Central memory CD8-positive, alpha-beta T cell (primary cell): ENCODE data around the gene CAPN15.

Experiments used
- ATAC-seq: fragments of 150-1000 bp; cut with Tn5 transposase; replicated peaks from 2 replicates; pipeline ENCODE4 v1.10.0; 2022; ENCODE audit warnings: mild to moderate bottlenecking, moderate FRiP score, moderate number of reproducible peaks; ENCODE audit not compliant: poor library complexity, severe bottlenecking; ENCODE audit errors: extremely low read depth
- DNase-seq, 2 donors: peaks; one replicate each; pipeline ENCODE4 v3.0.0; 2021; ENCODE audit warnings: low spot score in 2 of 2
- H3K27ac Mint-ChIP-seq: one replicate; pipeline ENCODE4 v1.8.0; 2022; ENCODE audit warnings: low read depth, mild to moderate bottlenecking, moderate library complexity, mixed read lengths
- H3K27me3 Mint-ChIP-seq: one replicate; pipeline ENCODE4 v1.8.0; 2022; ENCODE audit warnings: mixed read lengths
- H3K36me3 Mint-ChIP-seq: one replicate; pipeline ENCODE4 v1.8.0; 2022; ENCODE audit warnings: mild to moderate bottlenecking, moderate library complexity, mixed read lengths; ENCODE audit not compliant: insufficient read depth
- H3K4me1 Mint-ChIP-seq: one replicate; pipeline ENCODE4 v1.8.0; 2022; ENCODE audit warnings: mixed read lengths
- H3K4me3 Mint-ChIP-seq: one replicate; pipeline ENCODE4 v1.8.0; 2022; ENCODE audit warnings: mild to moderate bottlenecking, moderate library complexity, mixed read lengths
- H3K9me3 Mint-ChIP-seq: one replicate; pipeline ENCODE4 v1.8.0; 2022; ENCODE audit warnings: mixed read lengths

Gene CAPN15

DNA sequence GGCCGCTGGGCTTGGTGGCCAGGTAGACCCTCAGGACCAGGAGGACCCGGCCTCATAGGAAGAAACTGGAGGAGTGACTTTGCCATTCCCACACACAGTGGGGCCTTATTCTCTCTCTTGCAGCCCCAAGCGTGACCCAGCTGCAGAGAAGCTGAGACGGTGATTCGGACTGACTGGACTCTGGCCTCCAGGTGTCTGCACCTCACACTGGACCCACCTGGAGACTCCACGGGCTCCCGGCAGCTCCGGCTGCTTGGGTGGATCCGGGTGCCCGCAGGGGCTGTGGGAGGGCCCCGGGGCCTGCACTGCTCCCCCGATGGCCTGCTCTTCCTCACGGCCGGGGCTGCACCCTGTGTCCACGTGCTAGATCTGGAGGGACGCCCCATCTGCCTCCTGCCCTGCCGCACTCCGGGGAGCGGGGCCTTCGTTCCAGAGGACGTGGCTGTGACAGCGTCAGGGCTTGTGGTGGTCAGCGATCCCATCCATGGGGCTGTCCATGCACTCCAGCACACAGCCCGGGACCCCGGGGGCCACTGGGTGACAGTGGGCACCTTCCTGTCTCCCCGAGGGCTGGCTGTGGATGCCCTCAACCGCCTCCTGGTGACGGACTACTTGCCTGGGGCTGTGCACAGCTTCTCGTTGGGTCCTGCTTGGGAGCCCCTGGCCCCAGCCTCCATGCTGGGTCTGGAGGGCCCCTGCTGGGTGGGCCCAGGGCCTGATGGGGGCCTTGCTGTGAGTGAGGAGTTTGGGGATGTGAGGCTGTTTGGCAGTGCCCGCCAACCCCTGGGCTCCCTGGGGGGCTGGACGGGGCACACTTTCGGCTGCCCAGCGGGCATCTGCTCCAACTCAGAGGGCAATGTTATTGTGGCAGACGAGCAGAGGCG is 40.1 kb downstream of the CAPN15 start:
- H3K4me1 Mint-ChIP-seq, result peaks cover 26% of the 10 kb centered on the region
- no peaks in the 10 kb centered on the region for H3K9me3 Mint-ChIP-seq
- H3K36me3 Mint-ChIP-seq, result peaks cover 15% of the 10 kb centered on the region
- peak overlapping the region; percentile 41 for H3K27ac Mint-ChIP-seq
- H3K4me3 Mint-ChIP-seq, result peak overlapping the region; percentile 56
- DNase-seq (no peak), ATAC-seq (no peak)
- H3K27me3 Mint-ChIP-seq, result no peaks in the 10 kb centered on the region

- Mint-ChIP-seq H3K4me1 (peaks cover 26% of the 10 kb centered on the region), H3K27ac (peak overlapping the region; percentile 87), H3K9me3 (no peaks in the 10 kb centered on the region), H3K27me3 (no peaks in the 10 kb centered on the region), H3K36me3 (peaks cover 15% of the 10 kb centered on the region), H3K4me3 (peak overlapping the region; percentile 84)
- DNase-seq (no peak), ATAC-seq (no peak)
Observed at GRCh38 chr16:568401-569258, 41.1 kb downstream of the CAPN15 start.

GRCh38 chr16:569445-570254 is 42.1 kb downstream of the CAPN15 start, which contains the start of gene PIGQ:
TSS of gene PIGQ (plus strand) at chr16:569968. CDS start at chr16:574075, 4,107 bp downstream.
- Mint-ChIP-seq H3K4me3 (peak within 1 kb of the TSS; percentile 84), H3K27ac (peak within 1 kb of the TSS; percentile 95), H3K36me3 (peaks cover 15% of the 10 kb centered on the region), H3K4me1 (peaks cover 26% of the 10 kb centered on the region), H3K9me3 (no peaks in the 10 kb centered on the region), H3K27me3 (no peaks in the 10 kb centered on the region)
- ATAC-seq, result peak; percentile 75
- peak; percentile 29 to 31 for DNase-seq

- no peak for DNase-seq
- H3K9me3 Mint-ChIP-seq, result no peaks in the 10 kb centered on the region
- ATAC-seq, result no peak
- H3K4me3 Mint-ChIP-seq, result no peak overlapping the region
- H3K27ac Mint-ChIP-seq, result no peak overlapping the region
- no peaks in the 10 kb centered on the region for H3K27me3 Mint-ChIP-seq
- H3K4me1 Mint-ChIP-seq, result peaks cover 26% of the 10 kb centered on the region
- peaks cover 15% of the 10 kb centered on the region for H3K36me3 Mint-ChIP-seq
Observed at GRCh38 chr16:572865-573650, 45.5 kb downstream of the CAPN15 start.

DNA sequence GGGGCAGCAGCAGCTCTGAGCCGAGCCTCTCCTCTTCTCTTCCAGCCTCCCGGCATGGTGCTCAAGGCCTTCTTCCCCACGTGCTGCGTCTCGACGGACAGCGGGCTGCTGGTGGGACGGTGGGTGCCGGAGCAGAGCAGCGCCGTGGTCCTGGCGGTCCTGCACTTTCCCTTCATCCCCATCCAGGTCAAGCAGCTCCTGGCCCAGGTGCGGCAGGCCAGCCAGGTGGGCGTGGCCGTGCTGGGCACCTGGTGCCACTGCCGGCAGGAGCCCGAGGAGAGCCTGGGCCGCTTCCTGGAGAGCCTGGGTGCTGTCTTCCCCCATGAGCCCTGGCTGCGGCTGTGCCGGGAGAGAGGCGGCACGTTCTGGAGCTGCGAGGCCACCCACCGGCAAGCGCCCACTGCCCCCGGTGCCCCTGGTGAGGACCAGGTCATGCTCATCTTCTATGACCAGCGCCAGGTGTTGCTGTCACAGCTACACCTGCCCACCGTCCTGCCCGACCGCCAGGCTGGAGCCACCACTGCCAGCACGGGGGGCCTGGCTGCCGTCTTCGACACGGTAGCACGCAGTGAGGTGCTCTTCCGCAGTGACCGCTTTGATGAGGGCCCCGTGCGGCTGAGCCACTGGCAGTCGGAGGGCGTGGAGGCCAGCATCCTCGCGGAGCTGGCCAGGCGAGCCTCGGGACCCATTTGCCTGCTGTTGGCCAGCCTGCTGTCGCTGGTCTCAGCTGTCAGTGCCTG is 46.7 kb downstream of the CAPN15 start:
- Mint-ChIP-seq H3K4me3 (no peak overlapping the region), H3K4me1 (peaks cover 21% of the 10 kb centered on the region), H3K36me3 (peaks cover 12% of the 10 kb centered on the region), H3K27me3 (no peaks in the 10 kb centered on the region), H3K9me3 (no peaks in the 10 kb centered on the region), H3K27ac (no peak overlapping the region)
- DNase-seq, result no peak
- no peak for ATAC-seq

- peaks cover 12% of the 10 kb centered on the region for H3K36me3 Mint-ChIP-seq
- peaks cover 16% of the 10 kb centered on the region for H3K4me1 Mint-ChIP-seq
- H3K27ac Mint-ChIP-seq, result no peak overlapping the region
- DNase-seq, result no peak
- H3K4me3 Mint-ChIP-seq, result no peak overlapping the region
- no peak for ATAC-seq
- H3K9me3 Mint-ChIP-seq, result no peaks in the 10 kb centered on the region
- H3K27me3 Mint-ChIP-seq, result no peaks in the 10 kb centered on the region
Observed at GRCh38 chr16:575354-576196, 48.1 kb downstream of the CAPN15 start.

DNA sequence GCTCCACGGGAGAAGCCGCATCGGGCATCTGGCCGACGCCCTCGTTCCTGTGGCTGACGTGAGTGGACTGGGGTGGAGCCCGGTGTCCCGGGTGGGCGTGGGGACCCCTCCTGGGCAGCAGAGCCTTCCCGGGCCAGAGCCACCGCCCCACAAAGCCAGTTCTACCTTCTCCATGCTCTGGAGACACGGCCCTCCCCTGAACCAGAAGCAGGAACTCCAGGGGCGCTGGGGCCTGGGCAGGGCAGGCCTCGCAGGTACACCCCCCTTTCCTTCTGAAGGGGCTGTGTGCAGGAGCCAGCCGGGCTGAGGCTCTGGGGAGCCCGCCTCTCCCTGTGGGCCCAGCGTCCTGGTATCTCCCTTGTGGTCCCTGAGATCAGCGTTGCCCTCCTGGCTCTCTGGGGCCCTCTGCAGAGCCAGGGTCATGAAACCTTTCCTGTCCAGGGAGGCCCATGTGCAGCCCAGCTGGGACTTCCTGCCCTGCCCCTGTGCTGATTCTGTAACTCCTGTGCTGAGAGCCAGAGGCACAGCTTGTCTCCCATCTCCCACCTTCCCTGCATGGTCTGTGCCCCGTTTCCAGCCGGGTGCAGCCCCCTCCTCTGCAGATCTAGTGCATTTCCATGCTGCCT is 48.8 kb downstream of the CAPN15 start:
- DNase-seq, result no peak
- Mint-ChIP-seq H3K4me3 (no peak overlapping the region), H3K36me3 (peaks cover 5% of the 10 kb centered on the region), H3K27me3 (no peaks in the 10 kb centered on the region), H3K9me3 (no peaks in the 10 kb centered on the region), H3K4me1 (peaks cover 9% of the 10 kb centered on the region), H3K27ac (no peak overlapping the region)
- no peak for ATAC-seq

DNA sequence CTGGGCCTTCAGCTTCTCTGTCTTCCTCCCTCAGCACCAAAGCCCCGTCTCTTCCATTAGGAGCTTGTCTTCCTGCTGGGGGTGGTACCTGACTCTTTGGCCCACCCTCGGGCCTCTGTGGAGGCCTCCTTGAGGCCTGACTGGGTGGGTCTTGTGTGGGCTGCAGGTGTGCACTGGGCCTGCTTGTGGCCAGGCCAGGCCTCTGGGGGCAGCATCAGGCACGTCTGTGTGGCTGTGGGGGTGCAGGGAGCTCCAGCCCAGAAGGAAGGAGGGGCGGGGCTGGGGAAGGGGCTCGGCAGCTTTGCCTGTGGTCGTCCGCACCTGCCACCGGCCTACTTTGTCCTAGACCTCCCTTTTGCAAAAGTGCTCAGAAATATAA is 49.3 kb downstream of the CAPN15 start:
- Mint-ChIP-seq H3K4me3 (no peak overlapping the region), H3K9me3 (no peaks in the 10 kb centered on the region), H3K27me3 (no peaks in the 10 kb centered on the region), H3K4me1 (peaks cover 4% of the 10 kb centered on the region), H3K27ac (no peak overlapping the region), H3K36me3 (peaks cover 2% of the 10 kb centered on the region)
- no peak for DNase-seq
- ATAC-seq, result no peak

GRCh38 chr16:577796-578195 is 50.3 kb downstream of the CAPN15 start:
- no peak overlapping the region for H3K27ac Mint-ChIP-seq
- no peaks in the 10 kb centered on the region for H3K4me1 Mint-ChIP-seq
- ATAC-seq (no peak), DNase-seq (no peak)
- no peaks in the 10 kb centered on the region for H3K36me3 Mint-ChIP-seq
- no peaks in the 10 kb centered on the region for H3K27me3 Mint-ChIP-seq
- no peaks in the 10 kb centered on the region for H3K9me3 Mint-ChIP-seq
- H3K4me3 Mint-ChIP-seq, result no peak overlapping the region

DNA sequence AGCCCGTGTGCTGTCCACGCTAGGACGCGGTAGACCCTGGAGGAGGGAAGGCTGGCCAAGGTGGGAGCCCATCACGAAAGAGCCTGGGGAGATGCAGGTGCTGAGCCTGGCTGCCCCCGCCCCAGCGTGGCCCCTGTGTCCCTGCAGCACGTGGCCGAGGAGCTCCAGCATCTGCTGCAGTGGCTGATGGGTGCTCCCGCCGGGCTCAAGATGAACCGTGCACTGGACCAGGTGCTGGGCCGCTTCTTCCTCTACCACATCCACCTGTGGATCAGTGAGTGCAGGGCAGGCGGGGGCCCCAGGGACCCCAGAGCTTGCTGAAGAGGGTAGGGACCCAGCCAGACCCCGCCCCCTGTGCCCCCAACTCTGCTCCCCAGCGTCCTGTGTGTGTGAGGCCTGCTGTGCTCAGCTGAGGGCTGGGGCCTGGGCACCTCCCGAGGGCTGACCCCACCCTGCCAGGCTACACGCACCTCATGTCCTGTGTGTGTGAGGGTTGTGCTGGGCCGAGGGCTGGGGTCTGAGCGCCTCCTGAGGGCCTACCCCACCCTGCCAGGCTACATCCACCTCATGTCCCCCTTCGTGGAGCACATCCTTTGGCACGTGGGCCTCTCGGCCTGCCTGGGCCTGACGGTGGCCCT is 50.8 kb downstream of the CAPN15 start:
- Mint-ChIP-seq H3K4me1 (no peaks in the 10 kb centered on the region), H3K36me3 (no peaks in the 10 kb centered on the region), H3K9me3 (no peaks in the 10 kb centered on the region), H3K27ac (no peak overlapping the region), H3K27me3 (no peaks in the 10 kb centered on the region), H3K4me3 (no peak overlapping the region)
- ATAC-seq (no peak), DNase-seq (no peak)
